CD1c-positive myeloid dendritic cell (primary cell): ENCODE data around the gene PDHX.
"Not testable (repeated sequence)": the region's sequence is repeated elsewhere in the genome, so short reads cannot be mapped to it uniquely, and the experiment has no call there.

Experiments used
- DNase-seq: peaks from one replicate; pipeline ENCODE4 v3.0.0-alpha.2; 2016; ENCODE audit errors: extremely low spot score

Gene PDHX

GRCh38 chr11:34916015-34916842 is at the start of gene PDHX, which contains the start of gene APIP:
PDHX (plus strand) TSS chr11:34916618; CDS start chr11:34916656, 38 bp downstream.
APIP (minus strand) TSS chr11:34916379; CDS start chr11:34916284, 95 bp downstream.
- DNase-seq: peak; percentile 98

GRCh38 chr11:34869425-34869824 is 47.0 kb upstream of the PDHX start:
- DNase-seq: no peak

GRCh38 chr11:34870548-34871196 is 45.7 kb upstream of the PDHX start:
- DNase-seq: no peak

DNA sequence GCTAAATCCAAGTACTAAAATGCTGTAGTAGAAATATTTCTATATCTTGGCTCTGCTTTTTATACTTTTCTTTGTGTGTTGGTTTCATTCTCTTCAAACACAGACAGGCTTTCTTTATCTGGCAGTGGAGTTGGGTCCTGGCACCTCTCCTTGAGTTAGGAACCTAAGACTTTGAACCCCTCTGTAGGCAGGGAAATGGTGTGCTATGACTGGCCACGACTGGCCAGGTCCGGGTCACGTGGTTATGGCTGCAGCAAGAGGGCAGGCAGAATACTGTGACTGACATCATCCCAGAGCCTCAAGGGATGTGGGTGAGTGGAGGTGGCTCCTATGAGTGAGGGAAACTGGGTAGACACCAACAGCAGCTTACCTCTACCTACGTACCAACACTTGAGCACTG is 42.2 kb upstream of the PDHX start:
- DNase-seq: no peak

DNA sequence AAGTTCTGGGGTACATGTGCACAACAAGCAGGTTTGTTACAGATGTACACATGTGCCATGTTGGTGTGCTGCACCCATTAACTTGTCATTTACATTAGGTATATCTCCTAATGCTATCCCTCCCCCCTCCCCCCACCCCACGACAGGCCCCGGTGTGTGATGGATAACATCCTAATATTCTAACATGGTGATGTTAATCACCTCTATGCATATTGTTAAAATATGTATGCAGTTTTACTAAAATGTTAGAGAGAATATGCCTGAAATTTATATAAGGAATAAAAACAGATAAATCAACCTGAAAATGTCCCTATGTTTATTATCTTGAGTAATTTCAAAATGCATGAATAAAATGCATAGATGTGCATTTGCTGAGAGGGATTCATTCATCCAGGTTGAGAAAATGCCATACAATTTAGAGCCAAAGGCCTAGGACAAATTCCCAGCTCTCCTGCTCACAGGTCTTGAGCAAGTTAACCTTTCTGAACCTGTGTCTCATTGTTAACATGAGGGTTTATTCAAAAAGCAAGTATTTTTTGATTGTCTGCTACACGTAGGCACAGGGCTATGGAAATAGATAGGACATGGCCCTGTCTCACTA is 38.9 kb upstream of the PDHX start:
- no peak for DNase-seq

GRCh38 chr11:34881900-34882299 is 34.5 kb upstream of the PDHX start:
- DNase-seq: no peak

GRCh38 chr11:34886609-34887008 is 29.8 kb upstream of the PDHX start:
- DNase-seq: no peak

- DNase-seq: no peak
Observed at GRCh38 chr11:34887260-34887659, 29.2 kb upstream of the PDHX start.

GRCh38 chr11:34890089-34890488 is 26.3 kb upstream of the PDHX start:
- no peak for DNase-seq

- peak; percentile 61 for DNase-seq
Observed at GRCh38 chr11:34890812-34891211, 25.6 kb upstream of the PDHX start.

- DNase-seq: no peak
Observed at GRCh38 chr11:34891611-34892010, 24.8 kb upstream of the PDHX start.

GRCh38 chr11:34893416-34893815 is 23.0 kb upstream of the PDHX start:
- DNase-seq: no peak

DNA sequence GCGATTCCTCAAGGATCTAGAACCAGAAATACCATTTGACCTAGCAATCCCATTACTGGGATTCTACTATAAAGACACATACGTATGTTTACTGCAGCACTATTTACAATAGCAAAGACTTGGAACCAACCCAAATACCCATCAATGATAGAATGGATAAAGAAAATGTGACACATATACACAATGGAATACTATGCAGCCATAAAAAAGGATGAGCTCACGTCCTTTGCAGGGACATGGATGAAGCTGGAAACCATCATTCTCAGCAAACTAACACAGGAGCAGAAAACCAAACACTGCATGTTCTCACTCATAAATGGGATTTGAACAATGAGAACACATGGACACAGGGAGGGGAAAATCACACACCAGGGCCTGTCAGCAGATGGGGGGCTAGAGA is 20.2 kb upstream of the PDHX start:
- DNase-seq: not testable (repeated sequence)

- no peak for DNase-seq
Observed at GRCh38 chr11:34897171-34897870, 19.1 kb upstream of the PDHX start.

DNA sequence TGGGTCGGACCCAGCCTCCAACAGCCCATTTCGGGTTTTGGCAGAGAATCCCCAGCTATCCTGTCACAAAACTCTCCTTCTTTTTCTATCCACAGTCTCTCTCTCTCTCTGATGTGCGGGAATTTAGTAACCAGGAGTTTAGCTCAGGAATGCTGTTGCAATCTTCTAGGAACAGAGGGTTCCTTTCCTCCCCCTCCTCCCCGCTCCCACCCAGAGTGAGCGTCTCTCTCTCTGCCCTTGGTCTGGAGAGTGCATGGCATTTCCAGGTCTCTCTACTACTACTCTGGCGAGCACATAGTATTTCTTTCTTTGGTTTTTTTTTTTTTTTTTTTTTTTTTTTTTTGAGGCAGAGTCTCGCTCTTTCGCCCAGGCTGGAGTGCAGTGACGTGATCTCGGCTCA is 17.9 kb upstream of the PDHX start:
- no peak for DNase-seq

GRCh38 chr11:34899633-34900016 is 16.8 kb upstream of the PDHX start:
- no peak for DNase-seq

DNA sequence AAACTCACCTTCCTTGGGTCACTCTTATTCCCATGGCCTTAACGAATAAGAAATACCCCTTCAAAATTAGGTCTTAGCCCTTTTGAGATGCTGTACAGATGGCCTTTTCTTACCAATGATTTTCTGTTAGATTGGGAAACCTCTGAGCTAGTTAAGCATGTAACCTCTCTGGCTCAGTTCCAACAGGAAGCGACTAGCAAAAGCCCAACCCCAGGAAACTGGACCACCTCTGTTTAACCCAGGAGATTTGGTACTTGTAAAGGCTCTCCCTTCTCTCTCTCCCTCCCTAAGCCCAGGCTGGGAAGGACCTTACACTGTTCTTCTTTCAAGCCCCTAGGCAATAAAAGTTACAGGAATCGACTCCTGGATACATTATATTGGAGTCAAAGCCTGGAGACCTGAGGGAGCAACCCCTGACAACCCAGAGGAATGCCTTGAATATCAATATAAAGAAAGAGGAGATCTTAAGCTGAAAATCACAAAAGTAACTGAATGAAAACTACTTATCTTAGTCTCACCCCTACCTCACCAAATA is 11.9 kb upstream of the PDHX start:
- no peak for DNase-seq

DNA sequence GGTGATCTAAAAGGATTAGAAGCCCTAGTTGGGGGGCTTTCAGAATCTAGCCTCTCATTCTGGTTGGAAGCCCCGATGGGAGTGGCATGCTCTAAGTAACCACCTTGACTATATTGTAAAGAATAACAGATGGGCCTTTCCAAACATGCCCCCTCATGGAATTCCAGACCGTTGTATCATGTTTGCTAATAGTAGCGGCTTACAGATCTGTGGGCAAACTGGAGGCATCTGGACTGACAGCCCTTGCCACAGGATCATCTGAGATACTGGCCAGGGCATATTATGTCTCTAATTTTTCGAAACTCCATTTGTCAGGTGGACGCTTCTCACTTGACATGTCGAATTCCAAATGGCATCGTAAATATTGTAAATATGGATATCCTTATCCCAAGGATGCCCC is 10.8 kb upstream of the PDHX start:
- DNase-seq: no peak

GRCh38 chr11:34907934-34908593 is 8.4 kb upstream of the PDHX start:
- DNase-seq: no peak

DNA sequence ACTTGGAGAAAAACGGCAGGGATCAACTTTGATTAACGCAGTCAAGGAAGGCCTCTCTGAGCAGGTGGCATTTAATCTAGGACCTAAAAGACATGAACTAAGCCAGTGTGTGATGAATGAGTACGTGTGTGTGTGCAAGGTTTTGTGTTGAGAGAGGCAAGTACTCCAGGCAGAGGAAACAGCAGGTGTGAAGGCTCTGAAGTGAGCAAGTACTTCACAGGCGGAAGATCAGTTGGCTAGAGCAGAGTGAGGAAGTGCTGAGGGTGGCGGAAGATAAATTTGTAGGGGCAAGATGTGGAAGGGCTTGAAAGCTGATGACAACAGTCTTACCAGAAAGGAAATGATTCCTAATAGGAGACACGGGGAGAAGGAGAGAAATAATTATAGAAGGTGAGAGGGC is 7.0 kb upstream of the PDHX start:
- DNase-seq: no peak

GRCh38 chr11:34909955-34910354 is 6.5 kb upstream of the PDHX start:
- DNase-seq: no peak
